CMK (cell line): ENCODE data around the gene RALGAPA1.
"Not testable (repeated sequence)": the region's sequence is repeated elsewhere in the genome, so short reads cannot be mapped to it uniquely, and the experiment has no call there.

Experiments used
- DNase-seq: peaks from one replicate; pipeline ENCODE4 v3.0.0-alpha.2; 2010; ENCODE audit warnings: low read depth

RALGAPA1 gene

GRCh38 chr14:35761922-35762321 lies 47.2 kb downstream of the RALGAPA1 start:
- no peak for DNase-seq

- DNase-seq = no peak
These were observed 49.0 kb downstream of the RALGAPA1 start for GRCh38 chr14:35760143-35760542.

GRCh38 chr14:35758523-35759129 lies 50.5 kb downstream of the RALGAPA1 start:
- DNase-seq = no peak

GRCh38 chr14:35754671-35755070 lies 54.4 kb downstream of the RALGAPA1 start:
- DNase-seq = no peak

GRCh38 chr14:35752380-35752779 lies 56.7 kb downstream of the RALGAPA1 start:
- no peak for DNase-seq

GRCh38 chr14:35750202-35750904 lies 58.7 kb downstream of the RALGAPA1 start:
- DNase-seq = no peak

- no peak for DNase-seq
These were observed 61.7 kb downstream of the RALGAPA1 start for GRCh38 chr14:35747379-35747778.

GRCh38 chr14:35742442-35742841 lies 66.7 kb downstream of the RALGAPA1 start:
- DNase-seq = no peak

GRCh38 chr14:35742032-35742371 lies 67.1 kb downstream of the RALGAPA1 start:
- no peak for DNase-seq

- no peak for DNase-seq
These were observed 67.6 kb downstream of the RALGAPA1 start for GRCh38 chr14:35741345-35742031.

- DNase-seq = no peak
These were observed 68.9 kb downstream of the RALGAPA1 start for GRCh38 chr14:35740215-35740614.

- DNase-seq = not testable (repeated sequence)
These were observed 73.9 kb downstream of the RALGAPA1 start for GRCh38 chr14:35735163-35735562.

GRCh38 chr14:35733510-35733909 lies 75.6 kb downstream of the RALGAPA1 start:
- not testable (repeated sequence) for DNase-seq

GRCh38 chr14:35730871-35731270 lies 78.2 kb downstream of the RALGAPA1 start:
- no peak for DNase-seq

- no peak for DNase-seq
These were observed 81.3 kb downstream of the RALGAPA1 start for GRCh38 chr14:35727764-35728163.

GRCh38 chr14:35725930-35726329 lies 83.2 kb downstream of the RALGAPA1 start:
- no peak for DNase-seq

GRCh38 chr14:35715079-35715478 lies 94.0 kb downstream of the RALGAPA1 start:
- DNase-seq = no peak

GRCh38 chr14:35712466-35712865 lies 96.6 kb downstream of the RALGAPA1 start:
- DNase-seq = no peak

GRCh38 chr14:35708062-35708461 lies 101.0 kb downstream of the RALGAPA1 start:
- DNase-seq = no peak

GRCh38 chr14:35705636-35706035 lies 103.5 kb downstream of the RALGAPA1 start:
- no peak for DNase-seq

GRCh38 chr14:35704793-35705493 lies 104.2 kb downstream of the RALGAPA1 start:
- DNase-seq = no peak

- no peak for DNase-seq
These were observed 107.6 kb downstream of the RALGAPA1 start for GRCh38 chr14:35701531-35701930.
